PC-3 (cell line): ENCODE data around the gene LOX.

Experiments used
- CTCF ChIP-seq: fragments of 300-600 bp; sonication (generic); conservative IDR thresholded peaks from 2 replicates; pipeline ENCODE4 v1.5.1; 2017; ENCODE audit warnings: antibody characterized with exemption, low read depth, mild to moderate bottlenecking, low read length
- EZH2 ChIP-seq: fragments of 300-600 bp; sonication (generic); IDR thresholded peaks from one replicate; pipeline ENCODE4 v1.6.1; 2017; ENCODE audit warnings: antibody characterized with exemption, mild to moderate bottlenecking, low read length; ENCODE audit not compliant: unreplicated experiment
- EZH2phosphoT487 ChIP-seq: fragments of 300-600 bp; sonication (generic); IDR thresholded peaks from 2 replicates; pipeline ENCODE4 v1.6.1; 2018; ENCODE audit warnings: mild to moderate bottlenecking, antibody characterized with exemption, low read length, borderline replicate concordance

GRCh38 chr5:122102825-122103224, 24.8 kb upstream of the LOX start:
- TF ChIP-seq CTCF (no peak), EZH2 (no peak), EZH2phosphoT487 (no peak)
